ENCODE measurements around the gene BMERB1.

Gene BMERB1

GRCh38 chr16:15509051-15509592 is 74.7 kb downstream of the BMERB1 start:
- TF ChIP-seq MAX (IDR thresholded peaks at IDR 0.05; ENCODE audit: low read depth, low read length) (no peak), POLR2A (IDR thresholded peaks at IDR 0.05; ENCODE audit: extremely low read depth, insufficient read length) (no peak), MYC (IDR thresholded peaks at IDR 0.05; ENCODE audit: low read depth, low read length) (no peak), CTCF (IDR thresholded peaks at IDR 0.05; ENCODE audit: low read depth, low read length) (no peak)
- no peak for DNase-seq (ENCODE audit: low read depth)
- no peak overlapping the region for H3K4me3 ChIP-seq (ENCODE audit: low read depth, low read length)

GRCh38 chr16:15509593-15510535 is 75.5 kb downstream of the BMERB1 start:
- DNase-seq (ENCODE audit: low read depth), result peak; percentile 98

GRCh38 chr16:15510992-15511391 is 76.6 kb downstream of the BMERB1 start:
- H3K4me3 ChIP-seq (ENCODE audit: low read depth, low read length), result no peak overlapping the region
- TF ChIP-seq POLR2A (IDR thresholded peaks at IDR 0.05; ENCODE audit: extremely low read depth, insufficient read length) (no peak), MAX (IDR thresholded peaks at IDR 0.05; ENCODE audit: low read depth, low read length) (no peak), MYC (IDR thresholded peaks at IDR 0.05; ENCODE audit: low read depth, low read length) (no peak), CTCF (IDR thresholded peaks at IDR 0.05; ENCODE audit: low read depth, low read length) (no peak)
- DNase-seq (ENCODE audit: low read depth), result no peak

More at GRCh38 chr16:15509593-15510535, 75.5 kb downstream of the BMERB1 start:
- H3K4me3 ChIP-seq (ENCODE audit: low read depth, low read length), result no peak overlapping the region
- TF ChIP-seq POLR2A (IDR thresholded peaks at IDR 0.05; ENCODE audit: extremely low read depth, insufficient read length) (no peak), CTCF (IDR thresholded peaks at IDR 0.05; ENCODE audit: low read depth, low read length) (no peak), MYC (IDR thresholded peaks at IDR 0.05; ENCODE audit: low read depth, low read length) (peak; percentile 64; the same call in 1 of the 2 replicates), MAX (IDR thresholded peaks at IDR 0.05; ENCODE audit: low read depth, low read length) (peak; percentile 53)

- no peak overlapping the region for H3K4me3 ChIP-seq (ENCODE audit: low read depth, low read length)
- no peak for DNase-seq (ENCODE audit: low read depth)
- TF ChIP-seq MAX (IDR thresholded peaks at IDR 0.05; ENCODE audit: low read depth, low read length) (no peak), POLR2A (IDR thresholded peaks at IDR 0.05; ENCODE audit: extremely low read depth, insufficient read length) (no peak), CTCF (IDR thresholded peaks at IDR 0.05; ENCODE audit: low read depth, low read length) (no peak), MYC (IDR thresholded peaks at IDR 0.05; ENCODE audit: low read depth, low read length) (no peak)
Observed at GRCh38 chr16:15511759-15512487, 77.5 kb downstream of the BMERB1 start.

GRCh38 chr16:15513156-15513555 is 78.8 kb downstream of the BMERB1 start:
- TF ChIP-seq POLR2A (IDR thresholded peaks at IDR 0.05; ENCODE audit: extremely low read depth, insufficient read length), result no peak
- no peak for TF ChIP-seq MAX (IDR thresholded peaks at IDR 0.05; ENCODE audit: low read depth, low read length)
- no peak for TF ChIP-seq CTCF (IDR thresholded peaks at IDR 0.05; ENCODE audit: low read depth, low read length)
- no peak for TF ChIP-seq MYC (IDR thresholded peaks at IDR 0.05; ENCODE audit: low read depth, low read length)
- no peak for DNase-seq (ENCODE audit: low read depth)
- no peak overlapping the region for H3K4me3 ChIP-seq (ENCODE audit: low read depth, low read length)

Data from NB4 (cell line).